ENCODE results near the gene NR2F2. TPM values are rescaled to one million over a fixed set of nuclear protein-coding genes. Genes with fewer than 3 reads are reported as not detected.

Gene NR2F2
- polyA plus RNA-seq (ENCODE audit: insufficient read depth in 1 of 5, insufficient read length in 5 of 5, low replicate concordance in 1 of 5), result 100 to 1,000 TPM; 138 to 154 (median 150) TPM
- long read RNA-seq, donor 1, full-length matches to known transcripts, result 56 of 94 reads
- long read RNA-seq, donor 1, partial matches to known transcripts, result 38 of 94 reads
- long read RNA-seq, donor 1, other reads (novel, unspliced or antisense), result 0 of 94 reads
- long read RNA-seq, donor 2, full-length matches to known transcripts, result 26 of 43 reads
- long read RNA-seq, donor 2, partial matches to known transcripts, result 17 of 43 reads
- long read RNA-seq, donor 2, other reads (novel, unspliced or antisense), result 0 of 43 reads
- long read RNA-seq, donor 3, full-length matches to known transcripts, result 44 of 101 reads
- long read RNA-seq, donor 3, partial matches to known transcripts, result 57 of 101 reads
- long read RNA-seq, donor 3, other reads (novel, unspliced or antisense), result 0 of 101 reads
- long read RNA-seq, donor 4, full-length matches to known transcripts, result 35 of 60 reads
- long read RNA-seq, donor 4, partial matches to known transcripts, result 25 of 60 reads
- long read RNA-seq, donor 4, other reads (novel, unspliced or antisense), result 0 of 60 reads
- long read RNA-seq, donor 5, full-length matches to known transcripts, result 35 of 66 reads
- long read RNA-seq, donor 5, partial matches to known transcripts, result 31 of 66 reads
- long read RNA-seq, donor 5, other reads (novel, unspliced or antisense), result 0 of 66 reads
- long read RNA-seq, donor 6, full-length matches to known transcripts, result 66 of 90 reads
- long read RNA-seq, donor 6, partial matches to known transcripts, result 24 of 90 reads
- long read RNA-seq, donor 6, other reads (novel, unspliced or antisense), result 0 of 90 reads
- long read RNA-seq, donor 7, full-length matches to known transcripts, result 51 of 68 reads
- long read RNA-seq, donor 7, partial matches to known transcripts, result 17 of 68 reads
- long read RNA-seq, donor 7, other reads (novel, unspliced or antisense), result 0 of 68 reads
- long read RNA-seq, donor 8, full-length matches to known transcripts, result 22 of 38 reads
- long read RNA-seq, donor 8, partial matches to known transcripts, result 16 of 38 reads
- long read RNA-seq, donor 8, other reads (novel, unspliced or antisense), result 0 of 38 reads

DNA sequence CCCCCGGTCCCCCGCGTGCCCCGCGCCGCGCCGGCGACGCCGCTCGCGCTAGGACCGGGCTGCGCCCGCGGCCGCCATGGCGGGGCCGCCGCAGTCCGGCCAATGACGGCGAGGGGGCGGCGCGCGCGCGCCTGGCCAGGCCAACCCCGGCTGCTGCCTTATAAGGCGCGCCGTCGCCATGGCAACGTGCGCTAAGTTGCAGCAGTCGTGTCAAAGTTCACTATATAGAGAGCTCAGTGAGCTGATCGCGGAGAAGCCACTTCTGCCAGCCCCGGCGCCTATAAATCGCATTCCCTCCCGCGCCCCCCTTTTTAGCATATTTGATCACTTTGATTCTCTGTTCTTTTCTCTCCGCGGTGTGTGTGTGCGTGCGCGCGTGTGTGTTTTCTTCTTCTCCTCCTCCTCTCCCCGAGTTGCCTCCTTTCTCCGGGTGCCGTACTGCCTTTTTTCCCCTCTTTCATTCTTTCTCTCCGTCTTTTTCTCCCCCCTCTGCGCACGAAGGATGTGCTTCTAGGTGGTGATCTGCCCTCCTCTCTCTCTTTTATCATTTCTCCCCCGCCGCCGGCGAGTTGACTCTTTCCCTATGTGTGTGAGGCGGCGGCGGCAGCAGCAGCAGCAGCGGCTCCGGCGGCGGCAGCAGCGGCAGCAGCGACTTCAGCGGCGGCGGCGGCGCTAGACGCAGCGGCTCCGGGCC is at the start of gene NR2F2:
NR2F2 (plus strand) TSS at position 251 of the 694 bp plus-strand sequence. CDS start 1,406 bp downstream, outside the sequence.
- peak; percentile 99 for DNase-seq

DNA sequence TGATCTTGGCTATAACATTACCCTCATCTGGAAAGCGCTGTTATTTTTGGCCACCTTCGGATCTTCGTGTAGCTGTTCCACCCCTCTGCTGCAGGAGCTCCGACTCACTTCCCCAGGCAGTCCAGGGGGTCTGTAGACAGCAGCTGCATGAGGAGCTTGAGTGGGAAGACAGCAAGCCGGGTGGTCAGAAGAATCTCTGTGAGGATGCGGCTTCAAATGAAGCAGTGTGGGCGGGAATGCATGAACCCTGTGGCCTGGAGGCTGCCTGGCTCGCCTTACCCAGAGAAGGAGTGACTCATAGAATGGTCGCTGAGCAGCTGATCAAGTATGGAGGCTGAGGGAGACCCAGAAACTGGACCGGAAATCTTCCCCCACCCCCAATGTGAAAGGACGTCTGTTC is 45.2 kb upstream of the NR2F2 start:
- DNase-seq, result no peak

DNA sequence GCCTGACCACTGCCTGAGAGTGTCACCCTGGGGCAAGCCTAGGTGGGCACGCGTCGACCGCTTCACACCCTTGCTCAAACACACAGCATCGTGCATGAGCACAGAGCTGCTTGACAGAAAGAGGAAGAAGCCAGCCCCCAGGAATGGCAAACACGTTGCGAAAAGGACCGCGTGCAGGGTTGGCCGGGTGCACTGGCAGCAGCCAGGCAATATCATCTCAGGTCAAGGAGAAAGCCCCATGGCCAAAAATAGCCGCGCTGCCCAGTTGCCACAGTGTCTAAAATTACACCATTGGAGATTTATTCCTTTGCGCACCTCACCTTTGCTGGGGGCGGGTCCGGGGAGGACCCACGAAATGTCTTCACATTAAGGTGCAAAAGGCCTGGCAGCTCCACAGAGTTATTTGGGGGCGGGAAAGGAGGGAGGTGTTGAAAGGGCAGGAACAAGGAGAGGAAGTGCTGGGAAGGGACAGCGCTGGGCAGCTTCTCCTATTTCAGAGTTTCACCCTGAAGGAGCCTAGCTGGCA is 44.7 kb upstream of the NR2F2 start:
- no peak for DNase-seq

DNA sequence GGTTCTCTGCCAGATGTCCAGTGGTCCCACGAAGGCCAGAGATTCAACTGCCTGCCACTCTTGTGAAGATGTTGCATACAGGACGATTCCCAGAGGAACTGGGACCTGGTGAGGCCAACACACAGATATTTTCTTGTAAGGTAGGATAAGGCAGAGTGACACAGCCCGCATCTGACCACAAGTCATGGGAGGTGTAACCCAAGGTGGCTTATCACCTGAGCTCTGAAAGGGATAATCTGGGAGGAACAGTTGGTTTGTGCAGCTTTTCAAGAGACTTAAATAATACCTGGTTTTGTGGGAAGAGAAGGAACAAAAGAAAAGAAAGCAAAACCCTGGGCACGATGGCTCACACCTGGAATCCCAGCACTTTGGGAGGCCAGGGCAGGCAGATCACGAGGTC is 39.8 kb upstream of the NR2F2 start:
- no peak for DNase-seq

DNA sequence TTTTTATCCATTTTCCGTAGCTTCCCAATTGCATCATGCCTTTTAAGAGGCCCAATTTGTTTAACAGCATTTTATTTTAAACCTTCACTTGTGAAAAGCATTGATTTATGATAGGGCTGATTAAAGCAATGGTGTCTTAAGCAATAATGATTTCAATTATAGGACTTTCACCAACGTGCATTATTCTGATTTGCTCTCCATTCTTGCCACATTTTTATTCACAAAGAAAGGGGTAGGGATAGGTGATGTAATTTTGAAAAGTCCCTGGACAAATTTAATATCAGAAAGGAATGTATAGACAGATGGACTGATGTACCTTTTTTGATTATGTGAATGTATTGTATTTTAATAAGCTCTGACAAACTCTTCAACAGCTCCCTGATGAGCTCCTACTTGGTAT is 37.9 kb upstream of the NR2F2 start:
- no peak for DNase-seq

DNA sequence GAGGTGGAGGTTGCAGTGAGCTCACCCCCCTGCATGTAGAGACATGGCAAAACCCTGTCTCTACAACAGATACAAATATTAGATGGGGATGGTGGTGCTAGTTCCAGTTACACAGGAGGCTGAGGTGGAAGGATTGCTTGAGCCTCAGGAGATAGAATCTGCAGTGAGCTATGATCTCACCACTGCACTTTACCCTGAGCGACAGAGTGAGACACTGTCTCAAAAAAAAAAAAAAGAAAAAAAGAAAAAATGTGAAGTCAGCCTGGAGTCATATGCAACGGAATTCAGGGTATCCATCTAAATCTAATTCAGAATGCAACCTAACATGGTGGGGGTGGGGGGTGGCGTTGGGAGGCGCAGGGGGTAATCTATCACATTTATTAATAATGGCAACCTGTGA is 37.1 kb upstream of the NR2F2 start:
- DNase-seq, result no peak

DNA sequence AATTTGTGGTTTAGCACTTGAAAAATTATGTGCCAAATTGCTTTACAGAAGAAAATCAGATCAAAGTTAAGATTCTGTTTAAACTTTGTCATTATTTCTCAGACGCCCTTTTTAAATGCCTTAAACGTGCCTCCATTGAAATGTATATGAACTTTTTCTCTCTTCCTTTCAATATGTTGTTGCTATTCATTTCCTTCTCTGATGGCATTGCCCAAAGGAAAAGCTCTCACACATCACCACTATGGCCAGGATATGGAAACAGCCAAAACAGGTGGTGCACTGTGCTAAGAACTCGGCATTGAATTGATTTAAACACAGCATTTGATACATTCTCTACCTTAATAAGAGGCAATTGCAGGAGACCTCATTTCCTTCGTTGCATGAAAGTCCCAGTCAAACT is 35.7 kb upstream of the NR2F2 start:
- DNase-seq, result no peak

DNA sequence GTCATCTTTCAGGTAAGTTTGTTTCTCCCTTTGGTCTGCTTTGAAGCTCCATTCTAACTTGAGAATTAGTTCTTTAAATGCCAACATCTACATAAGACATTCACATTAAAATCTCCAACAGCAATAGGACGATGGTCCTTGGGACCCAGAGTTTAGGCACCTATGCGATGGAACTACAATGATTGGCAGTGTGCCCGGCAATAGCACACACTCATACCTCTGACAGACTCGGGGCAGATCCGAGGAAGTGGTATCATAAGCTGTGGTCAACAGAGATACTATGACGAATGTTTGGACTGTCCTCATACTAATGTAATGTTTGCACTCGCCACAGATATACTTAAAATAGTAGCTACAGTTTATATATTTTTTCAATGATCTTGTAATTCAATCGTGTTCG is 34.2 kb upstream of the NR2F2 start:
- DNase-seq, result no peak

DNA sequence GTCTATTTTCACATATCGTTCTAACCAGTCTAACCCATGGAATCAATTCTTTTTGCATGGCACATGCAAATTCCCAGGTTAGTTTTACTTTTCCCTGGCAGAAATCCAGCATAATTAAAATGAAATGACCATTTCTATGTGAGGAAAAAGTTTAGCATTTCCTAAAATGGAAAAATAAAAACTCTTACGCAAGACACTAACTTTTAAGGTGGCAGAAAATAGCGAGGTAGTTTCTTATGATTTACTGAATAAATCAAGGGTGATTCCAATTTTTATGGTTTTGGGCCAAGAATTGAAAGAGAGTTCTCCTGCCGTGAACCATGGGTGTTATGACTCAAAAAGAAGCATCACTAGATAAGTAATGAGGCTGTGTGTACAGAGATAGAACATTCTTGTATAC is 32.7 kb upstream of the NR2F2 start:
- no peak for DNase-seq

DNA sequence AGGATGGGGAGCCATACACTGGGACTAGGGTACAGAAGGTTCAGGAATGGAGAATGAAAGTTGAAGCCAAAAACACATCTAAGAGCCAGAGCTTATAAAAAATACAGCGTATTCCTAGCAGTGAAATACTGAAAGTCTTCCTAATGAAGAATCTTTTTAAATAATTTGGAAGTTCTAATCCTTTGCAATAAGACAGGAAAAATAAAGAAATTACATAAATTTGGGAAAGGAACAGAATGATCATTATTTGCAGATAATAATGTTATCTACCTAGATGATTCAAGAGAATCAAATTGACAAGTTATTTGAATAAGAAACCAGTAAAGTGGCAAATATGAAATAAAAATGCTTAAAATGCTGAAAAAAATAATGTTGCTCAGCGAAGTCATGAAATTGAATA is 32.3 kb upstream of the NR2F2 start:
- no peak for DNase-seq

DNA sequence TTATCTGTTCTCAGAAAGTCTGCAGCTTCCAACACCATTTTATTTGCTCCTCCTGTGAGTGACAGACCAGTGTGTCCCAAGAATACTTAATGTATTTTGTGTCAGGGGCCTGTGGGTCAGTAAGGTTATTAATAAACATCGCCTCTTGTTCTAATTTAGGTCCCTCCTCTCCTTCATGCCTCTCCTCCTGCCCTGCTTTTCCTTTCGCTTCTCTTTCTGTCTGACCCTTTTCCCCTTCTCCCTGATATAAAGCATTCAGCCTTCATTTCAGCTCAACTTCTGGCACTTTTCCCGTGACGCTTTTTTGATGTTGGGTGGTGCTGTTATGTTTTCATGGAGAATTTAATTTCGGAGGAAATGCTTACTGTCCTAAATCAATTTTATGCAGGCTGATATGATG is 29.7 kb upstream of the NR2F2 start:
- DNase-seq, result no peak

DNA sequence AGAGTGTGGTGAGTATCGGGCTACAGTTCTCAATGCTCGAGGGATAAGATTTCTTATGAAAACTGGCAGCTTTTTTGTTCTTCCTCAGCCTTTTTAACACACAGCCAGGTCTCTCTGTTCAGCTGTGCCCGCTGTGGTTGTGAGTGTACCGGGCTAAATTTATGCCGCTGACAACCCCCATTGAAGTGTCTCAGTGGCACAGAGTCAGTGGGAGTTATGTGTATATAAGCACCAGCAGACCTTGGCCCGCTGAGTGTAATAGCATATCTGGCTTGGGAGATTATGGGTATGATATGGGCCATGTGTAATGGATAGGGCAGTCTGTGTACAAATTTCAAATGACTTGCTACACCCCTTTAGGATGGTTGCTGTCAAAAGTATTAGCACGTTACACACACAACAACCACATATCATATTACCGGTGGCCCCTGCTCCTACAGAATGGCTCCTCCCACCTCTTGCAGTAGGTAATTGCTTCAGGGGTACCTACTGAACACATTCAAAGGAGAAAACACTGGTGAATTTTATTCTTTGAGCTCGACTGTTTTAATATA is 26.9 kb upstream of the NR2F2 start:
- DNase-seq, result no peak

DNA sequence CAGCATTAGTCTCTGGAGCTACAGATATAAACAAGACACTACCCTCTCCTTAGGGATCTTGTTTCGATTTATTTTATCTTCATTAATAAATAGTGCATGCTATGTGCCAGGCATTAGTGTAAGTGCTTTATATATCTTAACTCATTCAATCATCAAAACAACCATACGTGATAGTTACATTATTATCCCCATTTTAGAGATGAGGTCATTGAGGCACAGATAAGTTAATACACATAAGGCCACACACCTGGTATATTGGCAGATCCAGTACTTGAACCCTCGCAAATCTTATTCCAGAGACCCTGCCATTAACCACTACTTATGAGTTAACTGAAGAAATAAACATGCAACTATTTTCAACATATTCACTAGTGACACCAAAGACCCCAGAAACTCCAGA is 25.7 kb upstream of the NR2F2 start:
- no peak for DNase-seq

DNA sequence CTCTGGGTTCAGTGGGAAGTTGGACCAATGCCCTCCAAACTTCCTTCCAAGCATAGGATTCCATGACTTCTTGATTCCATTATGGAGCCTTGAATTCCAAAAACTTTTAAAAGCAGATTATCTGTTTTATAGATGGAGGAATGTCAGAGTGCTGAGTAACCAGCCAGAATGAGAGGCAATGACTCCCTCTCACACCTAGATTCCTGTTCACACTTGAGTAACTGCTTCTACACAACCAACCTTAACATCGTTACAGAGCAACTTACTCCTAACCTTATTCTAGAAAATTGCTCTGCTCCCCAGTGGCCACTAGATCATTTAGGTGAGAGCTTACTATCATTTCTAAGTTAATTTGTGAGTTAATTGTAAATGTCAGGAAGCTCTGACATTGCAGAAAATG is 24.2 kb upstream of the NR2F2 start:
- DNase-seq, result no peak

DNA sequence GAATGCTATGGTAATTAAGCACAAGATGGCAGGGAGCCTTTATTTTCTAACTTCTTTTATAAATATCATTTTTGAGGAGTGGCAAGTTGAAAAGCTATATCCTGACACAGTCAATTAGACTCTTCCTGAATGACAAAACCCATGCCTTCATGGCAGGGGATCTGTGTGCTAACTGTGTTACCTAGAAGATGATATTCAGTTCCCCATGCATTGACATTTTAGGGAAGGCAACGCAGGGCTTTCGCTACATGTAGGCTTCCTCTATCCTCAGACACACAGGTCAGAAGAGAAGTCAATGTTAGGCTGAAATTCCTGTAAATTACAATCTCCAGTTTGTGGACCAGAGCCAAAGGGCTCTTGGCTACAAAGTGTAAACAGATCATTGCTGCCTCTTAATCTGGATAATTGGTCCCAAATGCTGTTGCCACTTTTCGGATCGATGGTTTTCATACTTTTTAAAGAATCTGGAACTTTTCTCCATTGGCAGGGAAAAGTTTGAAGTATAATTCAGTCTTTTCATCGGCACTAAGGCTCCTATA is 22.6 kb upstream of the NR2F2 start:
- no peak for DNase-seq

DNA sequence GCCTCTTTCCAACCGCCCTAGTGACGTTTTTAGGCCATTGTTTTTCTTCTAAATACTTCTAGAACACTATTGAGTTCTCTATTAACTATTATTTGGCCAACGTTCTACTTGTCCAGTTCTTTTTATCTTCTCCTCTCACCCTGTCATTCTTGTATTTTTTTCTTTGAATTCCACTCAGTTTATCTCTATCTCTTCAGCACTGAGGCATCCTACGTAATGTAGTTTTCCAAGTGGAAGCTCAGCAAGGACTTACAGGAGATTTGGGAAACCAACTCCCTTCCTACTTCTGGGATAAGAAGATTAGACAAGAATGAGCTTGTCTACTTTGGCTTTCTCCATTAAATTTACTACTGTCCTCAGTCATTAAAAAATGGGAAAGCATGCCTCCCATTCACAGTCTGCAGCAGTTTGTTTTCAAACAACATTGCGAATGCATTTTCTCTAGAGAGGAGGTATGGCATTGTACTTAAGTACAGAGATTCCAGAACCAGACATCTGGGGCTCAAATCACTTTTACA is 21.3 kb upstream of the NR2F2 start:
- no peak for DNase-seq

DNA sequence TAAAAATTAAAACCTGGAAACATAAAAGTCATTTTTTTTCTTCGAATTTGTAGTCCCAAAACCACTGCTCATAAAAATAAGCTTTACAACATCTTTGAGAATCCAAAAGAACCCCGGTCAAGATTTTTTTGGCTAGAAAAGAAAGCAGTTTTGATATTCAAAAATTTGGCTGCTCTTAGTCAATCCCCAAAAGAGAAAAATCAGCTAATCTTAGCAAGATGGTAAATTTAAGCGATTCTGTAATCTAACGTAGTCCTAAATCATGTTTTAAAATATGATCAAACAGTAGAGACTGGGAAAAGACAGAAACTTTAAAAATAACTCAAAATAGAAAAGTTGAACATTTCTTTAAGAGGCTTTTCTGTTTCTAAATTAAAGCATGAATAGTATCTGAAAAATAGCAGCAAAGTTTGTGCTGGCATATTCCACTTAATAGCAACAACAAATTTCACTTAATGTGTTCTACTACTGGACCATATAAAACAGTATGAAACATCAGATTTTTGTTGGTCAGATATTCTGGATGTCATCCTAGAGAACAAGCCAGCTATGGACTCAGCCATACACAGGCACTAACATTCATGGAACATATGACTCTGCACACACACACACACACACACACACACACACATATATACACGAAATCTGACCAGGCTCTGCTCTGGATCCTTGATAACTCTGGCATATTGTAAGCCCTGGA is 19.1 kb upstream of the NR2F2 start:
- DNase-seq, result no peak

DNA sequence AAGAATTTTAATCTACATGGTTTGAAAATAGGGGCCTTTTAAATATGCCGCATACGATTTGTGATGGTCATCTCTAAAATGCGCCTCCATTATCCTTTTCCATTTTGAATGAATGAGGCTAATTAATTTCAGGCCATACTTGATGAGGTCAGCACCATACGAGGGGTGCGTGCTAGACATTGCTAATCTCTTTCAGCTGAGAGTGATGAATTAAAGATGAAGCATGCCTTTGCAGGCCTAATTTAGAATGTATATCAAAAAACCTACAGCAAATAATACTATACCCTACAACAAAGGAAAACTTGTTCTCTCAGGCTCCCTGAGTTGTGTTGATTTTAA is 18.6 kb upstream of the NR2F2 start:
- no peak for DNase-seq

DNA sequence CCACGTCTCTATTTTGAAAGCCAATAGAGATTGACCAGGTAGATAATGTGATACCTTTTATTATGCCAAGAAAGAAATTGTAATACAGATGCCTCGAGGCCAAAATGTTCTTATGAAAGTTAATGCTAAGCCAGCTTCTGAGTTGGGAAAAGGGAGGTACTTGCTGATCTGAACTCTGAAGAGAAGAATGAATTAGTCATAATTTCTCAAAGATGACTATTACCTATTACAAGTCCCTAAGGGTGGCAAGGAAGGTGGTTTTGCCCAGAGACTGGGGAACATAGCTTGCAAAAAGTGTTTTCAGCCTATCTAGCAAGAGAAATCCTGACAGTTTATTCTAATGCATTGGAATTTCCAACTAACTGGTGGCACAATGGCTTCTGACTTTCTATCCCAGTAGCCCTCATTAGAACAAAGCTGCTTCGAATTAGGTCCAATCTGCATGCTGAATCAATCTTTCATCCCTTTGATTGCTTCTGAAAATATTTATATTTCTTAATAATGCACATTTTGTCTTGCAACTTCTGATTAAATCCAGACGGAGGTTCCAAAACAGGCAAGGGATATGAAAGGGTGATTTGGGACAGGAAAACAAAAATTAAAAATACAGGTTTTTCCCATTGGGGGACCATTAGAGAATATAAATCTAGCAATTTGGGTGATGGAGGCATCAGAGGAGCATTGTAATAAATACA is 17.7 kb upstream of the NR2F2 start:
- no peak for DNase-seq

DNA sequence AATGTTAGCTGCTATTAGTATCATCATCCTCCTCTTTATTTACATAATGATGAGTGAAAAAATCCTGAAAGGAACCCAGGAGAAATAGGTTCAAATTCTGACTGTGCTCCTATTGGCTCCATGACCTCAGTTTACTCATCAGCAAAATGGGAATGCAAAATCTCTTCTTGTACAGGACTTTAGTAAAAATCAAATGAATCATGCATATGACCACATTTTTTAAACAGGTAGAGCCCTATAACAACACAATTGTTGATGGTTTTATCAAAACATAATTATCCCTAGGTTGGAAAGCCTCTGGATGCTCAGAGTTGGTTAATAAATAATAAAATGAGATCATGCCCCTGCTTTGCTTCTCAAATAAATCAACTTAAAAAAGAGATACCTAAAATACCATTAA is 16.0 kb upstream of the NR2F2 start:
- DNase-seq, result no peak
